OCI-LY1 (cell line): ENCODE measurements around the gene ZNF786.

Experiments
- CTCF ChIP-seq: fragments of 200-600 bp; sonication (generic), shearing (Covaris generic); IDR thresholded peaks from 2 replicates; pipeline ENCODE4 v1.5.1; 2017; ENCODE audit warnings: mild to moderate bottlenecking, antibody characterized with exemption, low read length, moderate library complexity, mixed read lengths
- EZH2 ChIP-seq: fragments of 200-600 bp; sonication (generic), shearing (Covaris generic); IDR thresholded peaks from 2 replicates; pipeline ENCODE4 v1.8.0; 2017; ENCODE audit warnings: borderline replicate concordance, mixed run types, mild to moderate bottlenecking, antibody characterized with exemption, low read length, moderate library complexity, mixed read lengths

- TF ChIP-seq CTCF (no peak), EZH2 (no peak)
These were observed 36.6 kb downstream of the ZNF786 start for GRCh38 chr7:149053885-149054284.
